ENCODE data around the gene TUFT1. TPM values are rescaled to one million over a fixed set of nuclear protein-coding genes. Genes with fewer than 3 reads are reported as not detected.

Gene TUFT1
- total RNA-seq, 4 donors from 2014 or later, result 83.4 to 121 (median 91.5) TPM

GRCh38 chr1:151524736-151525135 is 15.4 kb upstream of the TUFT1 start:
- TF ChIP-seq POLR2AphosphoS5 (IDR thresholded peaks at IDR 0.05) (no peak), EP300 (IDR thresholded peaks at IDR 0.05) (no peak), POLR2A (IDR thresholded peaks at IDR 0.05) (no peak), CTCF (IDR thresholded peaks at IDR 0.05) (no peak)
- DNase-seq (ENCODE audit: low spot score in 2 of 2), result no peak
- no peak overlapping the region for H3K4me3 ChIP-seq
- no peaks in the 10 kb centered on the region for H3K4me1 ChIP-seq
- H3K27me3 ChIP-seq, result no peaks in the 10 kb centered on the region
- no peak overlapping the region for H3K27ac ChIP-seq
- peaks cover 3% of the 10 kb centered on the region for H3K36me3 ChIP-seq
- H3K9me3 ChIP-seq, result no peaks in the 10 kb centered on the region
- WGBS, result 94% methylated on average over 7 of the region's 7 CpGs

- Histone ChIP-seq H3K4me1 (no peaks in the 10 kb centered on the region), H3K27ac (no peak overlapping the region), H3K36me3 (peaks cover 3% of the 10 kb centered on the region), H3K4me3 (no peak overlapping the region), H3K9me3 (no peaks in the 10 kb centered on the region), H3K27me3 (no peaks in the 10 kb centered on the region)
- WGBS, result 77% methylated on average over 7 of the region's 7 CpGs
- no peak for DNase-seq (ENCODE audit: low spot score in 2 of 2)
- no peak for TF ChIP-seq POLR2A (IDR thresholded peaks at IDR 0.05)
- no peak for TF ChIP-seq CTCF (IDR thresholded peaks at IDR 0.05)
- TF ChIP-seq EP300 (IDR thresholded peaks at IDR 0.05), result no peak
- TF ChIP-seq POLR2AphosphoS5 (IDR thresholded peaks at IDR 0.05), result no peak
Measured at GRCh38 chr1:151526735-151527525, 13.2 kb upstream of the TUFT1 start.

GRCh38 chr1:151529211-151529702 is 10.9 kb upstream of the TUFT1 start:
- no peak overlapping the region for H3K27ac ChIP-seq
- no peaks in the 10 kb centered on the region for H3K9me3 ChIP-seq
- no peaks in the 10 kb centered on the region for H3K4me1 ChIP-seq
- H3K27me3 ChIP-seq, result no peaks in the 10 kb centered on the region
- peak in 1 of 2 donors; percentile 44 for DNase-seq (ENCODE audit: low spot score in 2 of 2)
- peaks cover 3% of the 10 kb centered on the region for H3K36me3 ChIP-seq
- H3K4me3 ChIP-seq, result no peak overlapping the region
- WGBS, result 89% methylated on average over 11 of the region's 11 CpGs
- TF ChIP-seq CTCF (IDR thresholded peaks at IDR 0.05) (no peak), EP300 (IDR thresholded peaks at IDR 0.05) (no peak), POLR2A (IDR thresholded peaks at IDR 0.05) (no peak), POLR2AphosphoS5 (IDR thresholded peaks at IDR 0.05) (no peak)

GRCh38 chr1:151529781-151530180 is 10.3 kb upstream of the TUFT1 start:
- no peak for TF ChIP-seq POLR2A (IDR thresholded peaks at IDR 0.05)
- TF ChIP-seq CTCF (IDR thresholded peaks at IDR 0.05), result no peak
- no peak for TF ChIP-seq EP300 (IDR thresholded peaks at IDR 0.05)
- TF ChIP-seq POLR2AphosphoS5 (IDR thresholded peaks at IDR 0.05), result no peak
- no peak overlapping the region for H3K4me3 ChIP-seq
- no peaks in the 10 kb centered on the region for H3K4me1 ChIP-seq
- H3K27me3 ChIP-seq, result no peaks in the 10 kb centered on the region
- no peak for DNase-seq (ENCODE audit: low spot score in 2 of 2)
- 93% methylated on average over 17 of the region's 18 CpGs for WGBS
- no peaks in the 10 kb centered on the region for H3K9me3 ChIP-seq
- no peak overlapping the region for H3K27ac ChIP-seq
- no peaks in the 10 kb centered on the region for H3K36me3 ChIP-seq

- Histone ChIP-seq H3K27ac (no peak overlapping the region), H3K4me3 (no peak overlapping the region), H3K27me3 (no peaks in the 10 kb centered on the region), H3K36me3 (no peaks in the 10 kb centered on the region), H3K9me3 (no peaks in the 10 kb centered on the region), H3K4me1 (no peaks in the 10 kb centered on the region)
- TF ChIP-seq EP300 (IDR thresholded peaks at IDR 0.05), result no peak
- TF ChIP-seq CTCF (IDR thresholded peaks at IDR 0.05), result no peak
- no peak for TF ChIP-seq POLR2A (IDR thresholded peaks at IDR 0.05)
- no peak for TF ChIP-seq POLR2AphosphoS5 (IDR thresholded peaks at IDR 0.05)
- 76% methylated on average over 11 of the region's 11 CpGs for WGBS
- DNase-seq (ENCODE audit: low spot score in 2 of 2), result no peak
Measured at GRCh38 chr1:151530461-151530860, 9.6 kb upstream of the TUFT1 start.
